ENCODE measurements around the gene UBE3C.
A peak's percentile ranks its signal among the peaks of the same experiment; 100 is the strongest.

The UBE3C gene

DNA sequence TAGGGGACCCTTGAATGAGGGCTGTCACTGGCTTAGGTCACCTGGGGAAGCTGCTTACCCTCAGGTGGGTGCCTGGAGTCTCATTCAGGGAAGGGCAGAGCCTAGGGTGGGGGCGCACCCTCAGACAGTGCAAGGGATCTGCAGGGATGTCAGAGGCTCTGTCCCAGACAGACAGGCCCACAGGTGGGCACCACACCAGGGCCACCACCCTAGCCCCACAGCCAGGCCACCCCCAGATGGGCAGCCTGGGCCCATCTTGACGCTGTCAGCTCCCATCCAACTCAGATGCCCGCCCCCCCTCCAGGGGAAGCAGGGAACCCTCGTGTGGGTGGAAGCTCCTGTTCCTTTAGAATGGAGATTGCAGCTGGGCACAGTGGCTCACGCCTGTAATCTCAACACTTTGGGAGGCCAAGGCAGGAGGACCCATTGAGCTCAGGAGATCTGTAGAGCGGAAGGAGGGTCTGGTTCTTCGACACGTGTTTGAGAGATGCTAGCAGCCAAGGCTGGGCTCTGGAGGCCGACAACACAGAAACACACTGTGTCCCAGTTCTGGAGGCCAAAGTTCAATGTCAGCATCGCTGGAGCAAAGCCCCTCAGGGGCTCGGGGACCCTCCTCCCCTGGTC lies 139.6 kb downstream of the UBE3C start:
- no peak for DNase-seq (ENCODE audit: low read depth, low spot score)
- H3K4me3 ChIP-seq (ENCODE audit: low read depth, low read length), result no peak overlapping the region
- ChIA-PET CTCF (interaction anchor here (1.1 kb wide), 1 partner anchor 61 kb away, joined by 3 read pairs; no protein-coding TSS in a partner anchor), POLR2A (interaction anchor here (0.6 kb wide), 1 partner anchor 31 kb away, joined by 3 read pairs; no protein-coding TSS in a partner anchor)
- TF ChIP-seq, protein P1, sequence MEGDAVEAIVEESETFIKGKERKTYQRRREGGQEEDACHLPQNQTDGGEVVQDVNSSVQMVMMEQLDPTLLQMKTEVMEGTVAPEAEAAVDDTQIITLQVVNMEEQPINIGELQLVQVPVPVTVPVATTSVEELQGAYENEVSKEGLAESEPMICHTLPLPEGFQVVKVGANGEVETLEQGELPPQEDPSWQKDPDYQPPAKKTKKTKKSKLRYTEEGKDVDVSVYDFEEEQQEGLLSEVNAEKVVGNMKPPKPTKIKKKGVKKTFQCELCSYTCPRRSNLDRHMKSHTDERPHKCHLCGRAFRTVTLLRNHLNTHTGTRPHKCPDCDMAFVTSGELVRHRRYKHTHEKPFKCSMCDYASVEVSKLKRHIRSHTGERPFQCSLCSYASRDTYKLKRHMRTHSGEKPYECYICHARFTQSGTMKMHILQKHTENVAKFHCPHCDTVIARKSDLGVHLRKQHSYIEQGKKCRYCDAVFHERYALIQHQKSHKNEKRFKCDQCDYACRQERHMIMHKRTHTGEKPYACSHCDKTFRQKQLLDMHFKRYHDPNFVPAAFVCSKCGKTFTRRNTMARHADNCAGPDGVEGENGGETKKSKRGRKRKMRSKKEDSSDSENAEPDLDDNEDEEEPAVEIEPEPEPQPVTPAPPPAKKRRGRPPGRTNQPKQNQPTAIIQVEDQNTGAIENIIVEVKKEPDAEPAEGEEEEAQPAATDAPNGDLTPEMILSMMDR (IDR thresholded peaks at IDR 0.05; ENCODE audit: insufficient read depth, low read length, missing control alignments), result no peak

DNA sequence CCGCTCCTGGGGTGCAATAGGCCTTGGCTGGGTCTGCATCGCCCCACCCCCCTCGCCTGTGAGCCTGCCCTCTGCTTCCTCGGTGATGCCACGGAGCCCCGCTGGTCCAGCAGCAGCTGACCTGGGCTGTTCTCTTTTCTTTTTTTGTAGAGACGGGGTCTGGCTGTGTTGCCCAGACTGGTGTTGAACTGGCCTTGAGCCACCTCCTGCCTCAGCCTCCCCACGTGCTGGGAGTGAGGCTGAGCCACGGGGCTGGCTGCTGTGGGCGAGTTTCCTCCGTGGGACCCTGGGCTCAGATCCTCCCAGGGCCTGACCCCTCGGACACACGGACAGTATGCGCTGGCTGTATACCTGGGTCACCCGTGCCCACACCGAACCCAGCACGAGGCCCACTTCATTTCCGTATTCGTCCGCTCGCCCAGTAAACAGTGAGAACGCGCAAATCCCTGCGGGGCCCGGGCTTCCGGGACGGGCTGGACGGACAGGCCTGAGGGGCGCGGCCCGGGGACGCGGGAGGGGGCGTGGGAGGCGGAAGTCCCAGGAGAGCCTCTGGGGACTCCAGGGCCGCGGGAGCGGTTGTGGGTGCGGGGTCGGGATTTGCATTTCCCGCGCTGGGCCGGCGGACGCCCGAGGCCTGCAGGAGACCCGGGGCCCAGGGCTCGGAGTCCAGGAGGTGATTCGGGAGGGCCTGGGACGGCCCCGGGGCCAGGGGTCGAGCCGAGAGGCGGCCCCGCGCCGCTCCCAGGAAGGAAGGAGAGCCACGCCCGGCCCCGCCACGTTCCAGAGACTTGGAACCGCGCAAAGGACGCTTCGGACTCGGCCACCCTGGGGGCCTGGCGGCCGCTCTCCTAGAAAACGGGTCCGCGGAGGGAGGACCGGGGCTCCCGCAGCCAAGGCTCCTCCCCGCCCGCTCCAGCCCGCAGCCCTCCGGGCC lies 140.3 kb downstream of the UBE3C start:
- ChIA-PET POLR2A (interaction anchor here (0.6 kb wide), 1 partner anchor 30 kb away, joined by 3 read pairs; no protein-coding TSS in a partner anchor), CTCF (interaction anchor here (1.1 to 1.9 kb wide), 2 partner anchors 60 to 61 kb away, joined by 3 to 4 read pairs; no protein-coding TSS in a partner anchor)
- TF ChIP-seq, protein P1 (IDR thresholded peaks at IDR 0.05; ENCODE audit: insufficient read depth, low read length, missing control alignments), result no peak
- DNase-seq (ENCODE audit: low read depth, low spot score), result no peak
- peak overlapping the region; percentile 18 for H3K4me3 ChIP-seq (ENCODE audit: low read depth, low read length)

DNA sequence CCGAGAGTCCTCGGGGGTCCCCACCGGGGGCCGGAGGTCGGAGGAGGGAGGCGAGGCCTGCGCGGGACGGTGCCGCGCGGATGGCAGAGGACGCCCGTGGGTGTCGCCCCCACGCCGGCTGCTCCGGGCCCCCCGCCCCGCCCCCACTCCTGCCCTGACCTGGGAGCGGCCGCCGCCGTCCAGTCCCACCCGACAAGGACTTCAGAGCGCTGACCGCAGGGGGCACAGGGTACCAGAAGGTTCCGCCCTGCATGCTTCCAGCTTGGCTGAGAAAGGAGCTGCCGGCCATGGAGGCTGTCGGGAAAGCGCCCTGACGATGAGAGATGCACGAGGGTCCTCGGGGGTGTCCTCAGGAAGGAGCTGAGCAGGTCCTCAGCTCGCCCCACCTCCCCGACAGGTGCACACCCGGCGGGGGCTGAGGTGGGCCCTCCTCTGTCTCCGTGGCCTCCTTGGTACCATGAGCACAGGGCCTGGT lies 141.1 kb downstream of the UBE3C start:
- ChIA-PET POLR2A (no interaction called here), CTCF (interaction anchor here (0.9 to 1.9 kb wide), 2 partner anchors 58 to 60 kb away, joined by 4 read pairs; no protein-coding TSS in a partner anchor)
- TF ChIP-seq, protein P1 (IDR thresholded peaks at IDR 0.05; ENCODE audit: insufficient read depth, low read length, missing control alignments), result no peak
- DNase-seq (ENCODE audit: low read depth, low spot score), result no peak
- peak overlapping the region; percentile 18; the same call in 1 of the 2 replicates for H3K4me3 ChIP-seq (ENCODE audit: low read depth, low read length)

DNA sequence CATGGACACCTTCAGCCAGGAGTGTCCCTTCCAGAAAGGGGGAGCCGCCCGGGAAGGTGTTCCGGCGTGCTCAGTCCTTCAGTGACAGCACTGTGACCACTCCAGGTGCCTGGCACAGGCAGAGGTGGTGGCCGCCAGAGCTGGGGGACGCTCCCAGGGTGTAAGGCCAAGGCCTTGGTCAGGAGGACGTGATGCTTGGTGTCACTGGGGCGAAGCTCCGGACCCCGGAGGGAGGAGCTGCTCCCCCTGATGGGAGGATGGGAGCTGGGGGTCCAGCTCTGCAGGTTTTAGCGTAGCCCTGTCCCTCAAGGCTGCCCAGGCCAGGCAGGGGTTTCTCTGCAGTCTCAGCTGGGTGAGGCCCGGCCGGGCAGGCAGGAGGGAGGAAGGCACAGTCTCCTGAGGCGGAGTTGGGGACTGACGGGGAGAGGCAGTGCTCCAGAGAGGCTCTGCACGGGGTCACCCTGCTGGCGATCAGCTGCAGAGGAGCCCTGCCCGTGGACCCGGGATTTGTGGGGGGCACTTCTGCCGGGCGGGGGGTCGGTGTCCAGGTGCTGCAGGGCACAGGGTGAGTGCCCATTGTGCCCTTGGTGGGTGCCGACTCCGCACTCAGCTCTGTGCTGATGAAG lies 141.6 kb downstream of the UBE3C start:
- no peak for DNase-seq (ENCODE audit: low read depth, low spot score)
- TF ChIP-seq, protein P1 (IDR thresholded peaks at IDR 0.05; ENCODE audit: insufficient read depth, low read length, missing control alignments), result no peak
- H3K4me3 ChIP-seq (ENCODE audit: low read depth, low read length), result no peak overlapping the region
- POLR2A ChIA-PET, result no interaction called here
- CTCF ChIA-PET, result interaction anchor here (0.9 to 1.9 kb wide), 3 partner anchors 8 to 59 kb away, joined by 4 read pairs; no protein-coding TSS in a partner anchor

DNA sequence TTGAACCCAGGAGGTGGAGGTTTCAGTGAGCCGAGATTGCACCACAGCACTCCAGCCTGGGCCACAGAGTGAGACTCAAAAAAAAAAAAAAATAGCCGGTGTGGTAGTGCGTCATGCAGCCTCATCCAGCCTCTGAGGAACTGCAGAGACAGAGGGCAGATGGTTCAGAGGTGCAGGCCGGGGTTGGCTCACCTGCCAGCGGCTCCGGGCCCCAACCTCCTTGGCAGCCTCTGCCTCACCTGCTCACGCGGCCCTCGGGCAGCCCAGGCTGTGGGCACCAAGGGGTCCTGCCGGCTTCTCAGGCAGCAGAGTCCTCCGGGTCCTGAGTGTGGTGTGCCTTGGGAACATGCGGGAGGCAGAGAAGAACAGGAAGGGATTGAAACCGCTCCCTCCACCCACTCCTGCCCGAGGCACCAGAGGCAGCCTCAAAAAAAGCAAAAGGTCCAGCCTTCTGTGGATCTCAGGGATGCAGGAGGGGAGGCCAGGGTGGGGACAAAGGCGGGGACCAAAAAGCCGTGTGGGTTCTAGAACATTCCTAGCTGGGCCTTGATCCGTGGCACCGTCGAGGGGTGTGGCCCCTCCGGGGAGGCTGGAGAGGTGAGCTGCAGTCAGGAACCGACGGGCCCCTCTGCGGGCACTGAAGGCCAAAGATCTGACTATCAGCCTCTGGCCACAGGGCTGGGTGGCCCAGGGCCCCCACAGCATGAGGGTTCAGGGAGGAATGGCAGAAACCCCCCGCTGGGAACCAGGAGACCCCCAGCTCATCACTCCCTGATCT lies 142.7 kb downstream of the UBE3C start:
- TF ChIP-seq, protein P1 (IDR thresholded peaks at IDR 0.05; ENCODE audit: insufficient read depth, low read length, missing control alignments), result no peak
- no peak for DNase-seq (ENCODE audit: low read depth, low spot score)
- ChIA-PET POLR2A (interaction anchor here (0.7 kb wide), 1 partner anchor 1482 kb away, joined by 3 read pairs; no protein-coding TSS in a partner anchor), CTCF (interaction anchor here (1.1 to 1.9 kb wide), 3 partner anchors 8 to 58 kb away, joined by 4 read pairs; no protein-coding TSS in a partner anchor)
- no peak overlapping the region for H3K4me3 ChIP-seq (ENCODE audit: low read depth, low read length)
